T-cell (primary cell): ENCODE results near the gene CCL1. TPM values are rescaled to one million over a fixed set of nuclear protein-coding genes. Genes with fewer than 3 reads are reported as not detected.

Experiments
- ATAC-seq, 4 experiments: fragments of 200-7000 bp in 3 of 4; fragments of 150-1000 bp in 1 of 4; cut with Tn5 transposase; replicated peaks in 1 of 4; 1 replicate in 3 of 4; 2 replicates in 1 of 4; pipeline ENCODE4 v1.10.0; 2021; ENCODE audit warnings: moderate library complexity in 3 of 4, mild to moderate bottlenecking in 2 of 4, moderate number of reproducible peaks in 1 of 4
- CTCF ChIA-PET, 2 donors: fragments of 300-600 bp; sonication (Branson Sonifier 250); formaldehyde crosslinking; loops; one replicate each; lab custom pipeline; 2022; ENCODE audit warnings: antibody characterized with exemption in 2 of 2; lab: Charles Lee
- POLR2A ChIA-PET, 2 donors: fragments of 300-600 bp; sonication (Branson Sonifier 250); formaldehyde crosslinking; loops; one replicate each; lab custom pipeline; 2022; ENCODE audit warnings: antibody characterized with exemption in 2 of 2; lab: Charles Lee
- DNase-seq, 35 experiments: peaks; one replicate each; pipeline versions ENCODE4 v3.0.0 to v3.0.0-alpha.2; 2013 to 2023
- H3K27ac ChIP-seq: one replicate; pipeline ENCODE4 v1.5.1; 2013; ENCODE audit warnings: low read length
- H3K27me3 ChIP-seq, 2 experiments: replicated peaks in 1 of 2; 1 replicate in 1 of 2; 2 replicates in 1 of 2; pipeline versions ENCODE4 v1.6.1 to v1.7.0; 2013; ENCODE audit warnings: low read length in 1 of 2, mixed read lengths in 1 of 2; ENCODE audit not compliant: control insufficient read depth in 2 of 2, insufficient read depth in 2 of 2; ENCODE audit errors: extremely low read depth in 1 of 2
- H3K36me3 ChIP-seq, 2 donors: 1 replicate in 1 of 2; 2 replicates in 1 of 2; pipeline versions ENCODE4 v1.6.1 to v1.7.0; 2013; ENCODE audit warnings: low read length in 1 of 2; ENCODE audit not compliant: control insufficient read depth in 2 of 2, insufficient read depth in 1 of 2; ENCODE audit errors: extremely low read depth in 1 of 2
- H3K4me1 ChIP-seq, 2 experiments: 1 replicate in 1 of 2; 2 replicates in 1 of 2; pipeline versions ENCODE4 v1.6.1 to v1.7.0; 2013; ENCODE audit warnings: low read length in 2 of 2, mixed read lengths in 1 of 2; ENCODE audit not compliant: insufficient read depth in 2 of 2, control insufficient read depth in 1 of 2; ENCODE audit errors: extremely low read depth in 1 of 2
- H3K4me3 ChIP-seq, 2 donors: 1 replicate in 1 of 2; 2 replicates in 1 of 2; pipeline versions ENCODE4 v1.5.1 to v1.7.0; 2013; ENCODE audit warnings: mild to moderate bottlenecking in 2 of 2, low read length in 1 of 2, moderate library complexity in 1 of 2; ENCODE audit not compliant: control insufficient read depth in 1 of 2; ENCODE audit errors: extremely low read depth in 1 of 2
- H3K9me3 ChIP-seq: 2 replicates; pipeline ENCODE4 v1.7.0; 2013
- H3K27ac Mint-ChIP-seq, 2 donors: one replicate each; pipeline ENCODE4 v1.8.0; 2020 to 2021; ENCODE audit warnings: mild to moderate bottlenecking in 2 of 2, mixed read lengths in 2 of 2
- H3K27me3 Mint-ChIP-seq, 2 donors: one replicate each; pipeline ENCODE4 v1.8.0; 2021 to 2022; ENCODE audit warnings: mixed read lengths in 2 of 2
- H3K36me3 Mint-ChIP-seq: one replicate; pipeline ENCODE4 v1.8.0; 2021; ENCODE audit warnings: mixed read lengths
- H3K4me1 Mint-ChIP-seq, 3 donors: one replicate each; pipeline ENCODE4 v1.8.0; 2020 to 2022; ENCODE audit warnings: mixed read lengths in 3 of 3, mild to moderate bottlenecking in 1 of 3
- H3K4me3 Mint-ChIP-seq, 3 donors: one replicate each; pipeline ENCODE4 v1.8.0; 2020 to 2022; ENCODE audit warnings: mild to moderate bottlenecking in 3 of 3, mixed read lengths in 3 of 3, moderate library complexity in 3 of 3
- H3K9me3 Mint-ChIP-seq, 3 donors: one replicate each; pipeline ENCODE4 v1.8.0; 2020 to 2022; ENCODE audit warnings: mixed read lengths in 3 of 3
- WGBS: methylation state at CpG from one replicate; pipeline ENCODE4 v1.1.5; 2013; ENCODE audit warnings: missing lambda C conversion rate; ENCODE audit not compliant: insufficient coverage; 5-methylcytosine and 5-hydroxymethylcytosine counted together
- total RNA-seq, 35 experiments: library from RNA in 6 of 35; stranded (reverse) in 6 of 35; fragments of 120-200 nt in 1 of 35; gene quantifications; one replicate each; pipeline versions ENCODE4 v1.2.1 to v1.2.4 and lab custom pipeline; 2013 to 2026

The CCL1 gene
- total RNA-seq, 5 donors from 2014 or later (not counting 1 experiment from before 2014, with no cell fraction given) = not detected

GRCh38 chr17:34366010-34366409 lies 3.0 kb upstream of the CCL1 start:
- Mint-ChIP-seq H3K4me1 (peaks cover 9 to 10% (median 9%) of the 10 kb centered on the region in 3 donors), H3K27ac (no peak overlapping the region), H3K9me3 (no peaks in the 10 kb centered on the region), H3K4me3 (no peak overlapping the region), H3K36me3 (no peaks in the 10 kb centered on the region), H3K27me3 (peaks cover 6 to 21% of the 10 kb centered on the region in 2 donors)
- H3K27ac ChIP-seq = no peak overlapping the region
- POLR2A ChIA-PET = no interaction called here
- CTCF ChIA-PET = no interaction called here
- no peak overlapping the region for H3K4me3 ChIP-seq
- 0% methylated on average over 1 of the region's 1 CpG for WGBS
- DNase-seq (no peak), ATAC-seq (no peak)
- peaks cover 0 to 15% of the 10 kb centered on the region in 2 experiments for H3K27me3 ChIP-seq
- H3K4me1 ChIP-seq = peaks cover 0 to 4% of the 10 kb centered on the region in 2 experiments
- no peaks in the 10 kb centered on the region for H3K36me3 ChIP-seq
- no peaks in the 10 kb centered on the region for H3K9me3 ChIP-seq

- H3K4me3 Mint-ChIP-seq = no peak overlapping the region
- no peak for ATAC-seq
- peaks cover 6 to 21% of the 10 kb centered on the region in 2 donors for H3K27me3 Mint-ChIP-seq
- CTCF ChIA-PET = no interaction called here
- peaks cover 9 to 10% (median 9%) of the 10 kb centered on the region in 3 donors for H3K4me1 Mint-ChIP-seq
- Histone ChIP-seq H3K27ac (no peak overlapping the region), H3K27me3 (peaks cover 0 to 13% of the 10 kb centered on the region in 2 experiments), H3K4me3 (no peak overlapping the region), H3K36me3 (no peaks in the 10 kb centered on the region), H3K9me3 (no peaks in the 10 kb centered on the region), H3K4me1 (peaks cover 0 to 4% of the 10 kb centered on the region in 2 experiments)
- H3K36me3 Mint-ChIP-seq = no peaks in the 10 kb centered on the region
- no peaks in the 10 kb centered on the region for H3K9me3 Mint-ChIP-seq
- no peak overlapping the region for H3K27ac Mint-ChIP-seq
- no peak for DNase-seq
- POLR2A ChIA-PET = no interaction called here
- WGBS = no CpG with 5 or more reads among the region's 2 CpGs
Measured at GRCh38 chr17:34365340-34365739, 2.3 kb upstream of the CCL1 start.

- Mint-ChIP-seq H3K27me3 (peaks cover 6 to 21% of the 10 kb centered on the region in 2 donors), H3K4me1 (peaks cover 9 to 10% (median 9%) of the 10 kb centered on the region in 3 donors), H3K9me3 (no peaks in the 10 kb centered on the region), H3K4me3 (no peak overlapping the region), H3K27ac (no peak overlapping the region), H3K36me3 (no peaks in the 10 kb centered on the region)
- Histone ChIP-seq H3K9me3 (no peaks in the 10 kb centered on the region), H3K27ac (no peak overlapping the region), H3K36me3 (no peaks in the 10 kb centered on the region), H3K4me3 (no peak overlapping the region), H3K27me3 (peaks cover 0 to 12% of the 10 kb centered on the region in 2 experiments), H3K4me1 (peaks cover 0 to 5% of the 10 kb centered on the region in 2 experiments)
- ChIA-PET POLR2A (no interaction called here), CTCF (no interaction called here)
- ATAC-seq (no peak), DNase-seq (no peak)
- 13% methylated on average over 2 of the region's 2 CpGs for WGBS
Measured at GRCh38 chr17:34364751-34365150, 1.7 kb upstream of the CCL1 start.

- Histone ChIP-seq H3K27me3 (peaks cover 0 to 14% of the 10 kb centered on the region in 2 experiments), H3K4me1 (peaks cover 0 to 5% of the 10 kb centered on the region in 2 experiments), H3K9me3 (no peaks in the 10 kb centered on the region), H3K4me3 (no peak overlapping the region), H3K36me3 (no peaks in the 10 kb centered on the region), H3K27ac (no peak overlapping the region)
- ChIA-PET POLR2A (interaction anchor here in 1 of 2 donors (0.5 kb wide), 1 partner anchor 99 kb away, joined by 4 read pairs; no protein-coding TSS in a partner anchor), CTCF (interaction anchor here (0.5 to 2.0 kb wide), 11 partner anchors 21 to 1586 kb away, joined by 3 to 23 read pairs (median 4); no protein-coding TSS in a partner anchor)
- no peaks in the 10 kb centered on the region for H3K9me3 Mint-ChIP-seq
- H3K27ac Mint-ChIP-seq = no peak overlapping the region
- H3K4me3 Mint-ChIP-seq = no peak overlapping the region
- 37% methylated on average over 4 of the region's 8 CpGs for whole genome bisulfite sequencing
- ATAC-seq (peak; percentile 58 to 73 (median 65)), DNase-seq (peak in 34 of 35 experiments; percentile 12 to 69 (median 44))
- H3K36me3 Mint-ChIP-seq = no peaks in the 10 kb centered on the region
- H3K27me3 Mint-ChIP-seq = peaks cover 6 to 25% of the 10 kb centered on the region in 2 donors
- H3K4me1 Mint-ChIP-seq = peaks cover 9 to 10% (median 9%) of the 10 kb centered on the region in 3 donors
Measured at GRCh38 chr17:34361478-34362061, 1.5 kb downstream of the CCL1 start.

- Mint-ChIP-seq H3K27me3 (peaks cover 6 to 25% of the 10 kb centered on the region in 2 donors), H3K4me3 (no peak overlapping the region), H3K27ac (no peak overlapping the region), H3K9me3 (no peaks in the 10 kb centered on the region), H3K36me3 (no peaks in the 10 kb centered on the region), H3K4me1 (peaks cover 7% of the 10 kb centered on the region in 3 donors)
- no peaks in the 10 kb centered on the region for H3K36me3 ChIP-seq
- no peaks in the 10 kb centered on the region for H3K9me3 ChIP-seq
- ChIA-PET POLR2A (interaction anchor here in 1 of 2 donors (0.5 kb wide), 1 partner anchor 98 kb away, joined by 4 read pairs; no protein-coding TSS in a partner anchor), CTCF (interaction anchor here (0.6 to 2.0 kb wide), 10 partner anchors 21 to 609 kb away, joined by 3 to 23 read pairs (median 4); no protein-coding TSS in a partner anchor)
- no peak overlapping the region for H3K27ac ChIP-seq
- 27% methylated on average over 3 of the region's 11 CpGs for WGBS
- ATAC-seq = no peak
- peaks cover 0 to 5% of the 10 kb centered on the region in 2 experiments for H3K4me1 ChIP-seq
- no peak overlapping the region for H3K4me3 ChIP-seq
- no peak for DNase-seq
- peaks cover 0 to 20% of the 10 kb centered on the region in 2 experiments for H3K27me3 ChIP-seq
Measured at GRCh38 chr17:34360601-34361270, 2.3 kb downstream of the CCL1 start.

- no peak for DNase-seq
- peaks cover 9 to 20% of the 10 kb centered on the region in 2 donors for H3K27me3 Mint-ChIP-seq
- H3K9me3 Mint-ChIP-seq = peaks cover 0 to 4% (median 3%) of the 10 kb centered on the region in 3 donors
- Histone ChIP-seq H3K4me3 (no peak overlapping the region), H3K4me1 (peaks cover 0 to 2% of the 10 kb centered on the region in 2 experiments), H3K27ac (no peak overlapping the region), H3K9me3 (no peaks in the 10 kb centered on the region), H3K36me3 (no peaks in the 10 kb centered on the region), H3K27me3 (peaks cover 0 to 20% of the 10 kb centered on the region in 2 experiments)
- H3K36me3 Mint-ChIP-seq = no peaks in the 10 kb centered on the region
- no peak overlapping the region for H3K27ac Mint-ChIP-seq
- POLR2A ChIA-PET = no interaction called here
- no peak for ATAC-seq
- H3K4me1 Mint-ChIP-seq = no peaks in the 10 kb centered on the region
- no peak overlapping the region for H3K4me3 Mint-ChIP-seq
- CTCF ChIA-PET = no interaction called here
- WGBS = 100% methylated on average over 3 of the region's 3 CpGs
Measured at GRCh38 chr17:34358631-34359030, 4.4 kb downstream of the CCL1 start.
